GM12801 (cell line): ENCODE data around the gene ABHD14A.

Experiments used
- CTCF ChIP-seq: IDR thresholded peaks from one replicate; pipeline ENCODE4 v1.5.1; 2011; ENCODE audit warnings: control low read depth; ENCODE audit not compliant: insufficient read length; ENCODE audit errors: extremely low read depth

Gene ABHD14A

GRCh38 chr3:51967384-51968169, 7.3 kb upstream of the ABHD14A start, which contains the start of gene PCBP4:
TSS of gene PCBP4 (minus strand) at chr3:51967454. CDS start at chr3:51961240, 6,214 bp downstream.
- TF ChIP-seq CTCF = no peak

GRCh38 chr3:51968170-51968775, 6.6 kb upstream of the ABHD14A start:
- TF ChIP-seq CTCF = no peak

GRCh38 chr3:51968883-51969678, 5.8 kb upstream of the ABHD14A start:
- TF ChIP-seq CTCF = no peak

GRCh38 chr3:51969841-51970240, 5.0 kb upstream of the ABHD14A start:
- no peak for TF ChIP-seq CTCF

- no peak for TF ChIP-seq CTCF
Measured at GRCh38 chr3:51970606-51971300, 4.1 kb upstream of the ABHD14A start.

GRCh38 chr3:51971350-51971749, 3.5 kb upstream of the ABHD14A start:
- TF ChIP-seq CTCF = no peak
